SK-N-SH treated with all-trans-retinoic acid at 6 μM for 48 hours (cell line): ENCODE results near the gene CSGALNACT2.
"Not testable (repeated sequence)": the region's sequence is repeated elsewhere in the genome, so short reads cannot be mapped to it uniquely, and the experiment has no call there.

Experiments
- ATAC-seq: fragments of 200-7000 bp; cut with Tn5 transposase; 3 replicates; pipeline ENCODE4 v1.9.1; 2020; ENCODE audit warnings: mild to moderate bottlenecking, moderate library complexity
- ARNTL ChIP-seq: fragments of 450-650 bp; formaldehyde crosslinking; IDR thresholded peaks from 2 replicates; pipeline ENCODE4 v1.5.0; 2020; ENCODE audit warnings: low read depth, mild to moderate bottlenecking, moderate library complexity, borderline replicate concordance
- BACH2 ChIP-seq: fragments of 250-450 bp; sonication (Bioruptor Pico); IDR thresholded peaks from 2 replicates; pipeline ENCODE4 v1.9.0; 2021; ENCODE audit warnings: mild to moderate bottlenecking, borderline replicate concordance
- CSRNP3 ChIP-seq: fragments of 250-450 bp; sonication (Bioruptor Pico); IDR thresholded peaks from 2 replicates; pipeline ENCODE4 v1.5.1; 2021; ENCODE audit warnings: mild to moderate bottlenecking, moderate library complexity
- GLIS3 ChIP-seq: fragments of 250-450 bp; sonication (Bioruptor Pico); IDR thresholded peaks from 2 replicates; pipeline ENCODE4 v1.5.0; 2020; ENCODE audit warnings: mild to moderate bottlenecking, moderate library complexity
- ISL1 ChIP-seq: fragments of 250-450 bp; sonication (Bioruptor Pico); IDR thresholded peaks from 2 replicates; pipeline ENCODE4 v2.1.2; 2022; ENCODE audit warnings: mild to moderate bottlenecking, moderate library complexity
- OSR1 ChIP-seq: fragments of 250-450 bp; sonication (Bioruptor Pico); IDR thresholded peaks from 2 replicates; pipeline ENCODE4 v1.8.0; 2022; ENCODE audit warnings: moderate library complexity, mild to moderate bottlenecking, inconsistent platforms
- PATZ1 ChIP-seq: fragments of 250-450 bp; sonication (Bioruptor Pico); IDR thresholded peaks from 2 replicates; pipeline ENCODE4 v1.8.0; 2020; ENCODE audit warnings: mild to moderate bottlenecking, moderate library complexity, borderline replicate concordance
- PPARA ChIP-seq: fragments of 250-450 bp; sonication (Bioruptor Pico); IDR thresholded peaks from 2 replicates; pipeline ENCODE4 v1.5.0; 2020; ENCODE audit warnings: mild to moderate bottlenecking, borderline replicate concordance
- SNAI2 ChIP-seq: fragments of 250-450 bp; sonication (Bioruptor Pico); IDR thresholded peaks from 2 replicates; pipeline ENCODE4 v1.5.0; 2020; ENCODE audit warnings: mild to moderate bottlenecking, moderate library complexity
- TCF4 ChIP-seq: fragments of 250-450 bp; sonication (Bioruptor Pico); IDR thresholded peaks from 2 replicates; pipeline ENCODE4 v1.8.0; 2021; ENCODE audit warnings: mild to moderate bottlenecking, moderate library complexity, borderline replicate concordance
- TOX ChIP-seq: fragments of 250-450 bp; sonication (Bioruptor Pico); IDR thresholded peaks from 2 replicates; pipeline ENCODE4 v1.8.0; 2021; ENCODE audit warnings: mild to moderate bottlenecking, moderate library complexity, borderline replicate concordance
- TSHZ2 ChIP-seq: fragments of 250-450 bp; sonication (Bioruptor Pico); IDR thresholded peaks from 2 replicates; pipeline ENCODE4 v1.5.0; 2020; ENCODE audit warnings: mild to moderate bottlenecking, moderate library complexity
- ZFP3 ChIP-seq: fragments of 250-450 bp; sonication (Bioruptor Pico); IDR thresholded peaks from 2 replicates; pipeline ENCODE4 v1.5.0; 2020; ENCODE audit warnings: mild to moderate bottlenecking, moderate library complexity
- ZFP30 ChIP-seq: fragments of 450-650 bp; formaldehyde crosslinking; IDR thresholded peaks from 2 replicates; pipeline ENCODE4 v1.5.0; 2022; ENCODE audit warnings: mild to moderate bottlenecking, moderate library complexity
- ZNF565 ChIP-seq: fragments of 450-650 bp; formaldehyde crosslinking; conservative IDR thresholded peaks from 2 replicates; pipeline ENCODE4 v1.5.0; 2020; ENCODE audit warnings: low read depth, mild to moderate bottlenecking, moderate library complexity
- ZNF70 ChIP-seq: fragments of 450-650 bp; formaldehyde crosslinking; IDR thresholded peaks from 2 replicates; pipeline ENCODE4 v1.5.0; 2020; ENCODE audit warnings: mild to moderate bottlenecking, moderate library complexity
- ZNF8 ChIP-seq: fragments of 450-650 bp; formaldehyde crosslinking; IDR thresholded peaks from 2 replicates; pipeline ENCODE4 v1.5.0; 2020; ENCODE audit warnings: mild to moderate bottlenecking, moderate library complexity
- TF ChIP-seq, protein P1 (sequence below): fragments of 250-450 bp; sonication (Bioruptor Pico); IDR thresholded peaks from 2 replicates; pipeline ENCODE4 v1.8.0; 2021; ENCODE audit warnings: low read depth, mild to moderate bottlenecking, moderate library complexity, borderline replicate concordance
- TF ChIP-seq, protein P2 (sequence below): fragments of 250-450 bp; sonication (Bioruptor Pico); IDR thresholded peaks from 2 replicates; pipeline ENCODE4 v1.5.1; 2020; ENCODE audit warnings: low read depth, mild to moderate bottlenecking, moderate library complexity

The CSGALNACT2 gene

DNA sequence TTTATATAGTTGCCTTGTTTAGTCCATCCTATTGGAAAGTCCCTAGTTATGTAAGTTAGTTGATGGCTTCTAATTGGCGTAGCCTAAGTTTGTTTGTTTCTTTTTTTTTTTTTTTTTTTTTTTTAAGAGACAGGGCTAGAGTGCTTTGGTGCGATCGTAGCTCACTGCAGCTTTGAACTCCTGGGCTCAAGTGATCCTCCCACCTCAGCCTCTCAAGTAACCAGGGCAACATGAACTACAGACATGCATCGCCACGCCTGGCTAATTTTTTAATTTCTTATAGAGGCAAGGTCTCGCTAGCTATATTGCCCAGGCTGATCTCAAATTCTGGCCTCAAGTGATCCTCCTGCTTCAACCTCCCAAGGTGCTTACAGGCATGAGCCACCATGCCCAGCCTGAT lies 7.1 kb downstream of the CSGALNACT2 start:
- ATAC-seq: no peak
- no peak for TF ChIP-seq GLIS3
- TF ChIP-seq ZNF70 (CRISPR knock-in tag): no peak
- TF ChIP-seq TOX (CRISPR knock-in tag): no peak
- no peak for TF ChIP-seq BACH2

GRCh38 chr10:43145936-43146335 lies 7.7 kb downstream of the CSGALNACT2 start:
- ATAC-seq: not testable (repeated sequence)

DNA sequence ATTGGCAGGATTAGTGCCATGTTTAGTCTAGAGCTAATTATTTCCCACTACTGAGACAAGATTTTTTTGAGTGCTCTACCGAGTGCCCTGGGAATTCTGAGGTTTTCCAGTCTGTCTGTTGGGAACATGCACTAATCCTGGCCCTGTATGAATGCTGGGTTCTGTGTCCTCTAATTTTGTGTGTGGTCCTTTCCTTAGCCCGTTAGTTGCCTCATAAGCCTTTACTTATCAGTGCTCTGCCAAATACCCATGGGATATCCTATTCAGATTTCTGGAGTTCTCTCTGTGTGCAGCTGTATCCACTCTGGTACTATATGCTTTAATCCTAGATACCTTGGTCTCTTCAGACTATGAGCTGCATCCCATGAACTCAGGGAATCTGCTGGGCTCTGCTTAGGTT lies 13.1 kb downstream of the CSGALNACT2 start:
- no peak for ATAC-seq

GRCh38 chr10:43153901-43154300 lies 15.7 kb downstream of the CSGALNACT2 start:
- ATAC-seq: no peak
- TF ChIP-seq TOX (CRISPR knock-in tag) (no peak), PPARA (no peak), TCF4 (CRISPR knock-in tag) (no peak), ZNF70 (CRISPR knock-in tag) (no peak), SNAI2 (CRISPR knock-in tag) (no peak), CSRNP3 (CRISPR knock-in tag) (no peak), OSR1 (CRISPR knock-in tag) (no peak), ZNF8 (CRISPR knock-in tag) (no peak), ARNTL (CRISPR knock-in tag) (no peak), ZFP3 (CRISPR knock-in tag) (no peak), BACH2 (no peak), ZNF565 (CRISPR knock-in tag) (no peak), ISL1 (no peak), PATZ1 (no peak), ZFP30 (no peak)
- TF ChIP-seq, protein P1, sequence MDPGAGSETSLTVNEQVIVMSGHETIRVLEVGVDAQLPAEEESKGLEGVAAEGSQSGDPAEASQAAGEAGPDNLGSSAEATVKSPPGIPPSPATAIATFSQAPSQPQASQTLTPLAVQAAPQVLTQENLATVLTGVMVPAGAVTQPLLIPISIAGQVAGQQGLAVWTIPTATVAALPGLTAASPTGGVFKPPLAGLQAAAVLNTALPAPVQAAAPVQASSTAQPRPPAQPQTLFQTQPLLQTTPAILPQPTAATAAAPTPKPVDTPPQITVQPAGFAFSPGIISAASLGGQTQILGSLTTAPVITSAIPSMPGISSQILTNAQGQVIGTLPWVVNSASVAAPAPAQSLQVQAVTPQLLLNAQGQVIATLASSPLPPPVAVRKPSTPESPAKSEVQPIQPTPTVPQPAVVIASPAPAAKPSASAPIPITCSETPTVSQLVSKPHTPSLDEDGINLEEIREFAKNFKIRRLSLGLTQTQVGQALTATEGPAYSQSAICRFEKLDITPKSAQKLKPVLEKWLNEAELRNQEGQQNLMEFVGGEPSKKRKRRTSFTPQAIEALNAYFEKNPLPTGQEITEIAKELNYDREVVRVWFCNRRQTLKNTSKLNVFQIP (CRISPR knock-in tag): no peak
- TF ChIP-seq, protein P2, sequence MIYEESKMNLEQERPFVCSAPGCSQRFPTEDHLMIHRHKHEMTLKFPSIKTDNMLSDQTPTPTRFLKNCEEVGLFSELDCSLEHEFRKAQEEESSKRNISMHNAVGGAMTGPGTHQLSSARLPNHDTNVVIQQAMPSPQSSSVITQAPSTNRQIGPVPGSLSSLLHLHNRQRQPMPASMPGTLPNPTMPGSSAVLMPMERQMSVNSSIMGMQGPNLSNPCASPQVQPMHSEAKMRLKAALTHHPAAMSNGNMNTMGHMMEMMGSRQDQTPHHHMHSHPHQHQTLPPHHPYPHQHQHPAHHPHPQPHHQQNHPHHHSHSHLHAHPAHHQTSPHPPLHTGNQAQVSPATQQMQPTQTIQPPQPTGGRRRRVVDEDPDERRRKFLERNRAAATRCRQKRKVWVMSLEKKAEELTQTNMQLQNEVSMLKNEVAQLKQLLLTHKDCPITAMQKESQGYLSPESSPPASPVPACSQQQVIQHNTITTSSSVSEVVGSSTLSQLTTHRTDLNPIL: no peak

More for the DNA sequence above, 13.1 kb downstream of the CSGALNACT2 start:
- TF ChIP-seq TSHZ2 (no peak), PPARA (no peak), SNAI2 (CRISPR knock-in tag) (no peak)
- TF ChIP-seq, protein P1 (CRISPR knock-in tag): no peak
